Psoas muscle (tissue), 8 donors: ENCODE data around the gene DBN1. TPM values are rescaled to one million over a fixed set of nuclear protein-coding genes. Genes with fewer than 3 reads are reported as not detected.

Source experiments
- ATAC-seq, 4 donors: fragments of 200-7000 bp; cut with Tn5 transposase; one replicate each; pipeline ENCODE4 v1.9.1; 2020; ENCODE audit warnings: moderate library complexity in 3 of 4, mild to moderate bottlenecking in 2 of 4
- DNase-seq, 2 donors: peaks; one replicate each; pipeline ENCODE4 v3.0.0-alpha.2; 2020
- H3K27ac ChIP-seq: fragments of 200-600 bp; one replicate; pipeline ENCODE4 v1.8.0; 2022
- H3K27me3 ChIP-seq, 3 donors: fragments of 200-600 bp in 1 of 3; one replicate each; pipeline versions ENCODE4 v1.6.1 to v1.8.0; 2013 to 2022; ENCODE audit warnings: low read length in 2 of 3, mild to moderate bottlenecking in 2 of 3, moderate library complexity in 1 of 3; ENCODE audit not compliant: insufficient read depth in 3 of 3
- H3K36me3 ChIP-seq, 2 donors: fragments of 200-600 bp in 1 of 2; one replicate each; pipeline versions ENCODE4 v1.6.1 to v1.8.0; 2013 to 2022; ENCODE audit warnings: low read depth in 1 of 2, mild to moderate bottlenecking in 1 of 2, moderate library complexity in 1 of 2; ENCODE audit not compliant: insufficient read depth in 1 of 2
- H3K4me1 ChIP-seq: fragments of 200-600 bp; one replicate; pipeline ENCODE4 v1.8.0; 2022
- H3K4me3 ChIP-seq: fragments of 200-600 bp; one replicate; pipeline ENCODE4 v1.8.0; 2022; ENCODE audit warnings: mild to moderate bottlenecking
- H3K9me3 ChIP-seq: fragments of 200-600 bp; one replicate; pipeline ENCODE4 v1.8.0; 2022
- CTCF ChIP-seq: fragments of 200-600 bp; IDR thresholded peaks from one replicate; pipeline ENCODE4 v1.8.0; 2022; ENCODE audit warnings: antibody characterized with exemption
- WGBS, 3 donors: extraction: QIAGEN DNeasy Blood & Tissue Kit; methylation state at CpG; one replicate each; pipeline versions ENCODE4 v1.1.6 to v1.1.7; 2013; 5-methylcytosine and 5-hydroxymethylcytosine counted together
- intact Hi-C, 2 donors: fragments of 100-400 bp; cut with DNase I; formaldehyde crosslinking; loops; one replicate each; pipeline versions ENCODE4 v1.11.0 to v1.14.2; 2022
- polyA plus RNA-seq, 3 donors: library from polyadenylated mRNA; stranded (reverse); fragments of 200-250 nt; gene quantifications; one replicate each; pipeline ENCODE4 v1.2.3, GENCODE V29; 2013
- total RNA-seq, 4 donors: library from RNA; stranded (reverse); fragmentation: NEBNext Ultra II Directional in 2 of 4; extraction: Animal tissue kit (Norgen Biotek cat#: 25700) in 2 of 4; gene quantifications; one replicate each; pipeline versions ENCODE4 v1.2.1 to v1.2.4, GENCODE V29; 2021 to 2023
- donor health status: healthy with polysubstance abuse.
- donor health status: DM: no; HTN: no; CAD: no; lungs with moderate emphysema.
- donor health status: Bipolar disorder and iron deficiency.
- donor health status: healthy.
- donor health status: DM: yes; HTN: yes; CAD: no.
- donor health status: DM: no; HTN: no; CAD: no.
- donor health status: DM: no; HTN: no; CAD: no.
- donor health status: DM: yes; HTN: yes; CAD: no.

Gene DBN1
- total and polyA plus RNA-seq, 7 donors: 8.1 to 28.4 (median 20.8) TPM

GRCh38 chr5:177455661-177456590 lies 17.5 kb downstream of the DBN1 start:
- peak overlapping the region; percentile 70 for H3K4me3 ChIP-seq
- peak; percentile 94 for TF ChIP-seq CTCF
- no peaks in the 10 kb centered on the region for H3K9me3 ChIP-seq
- intact Hi-C loops: loop anchor here (2.0 to 10.0 kb wide), 3 partner anchors 45 to 141 kb away; partner anchors contain the start of gene MXD3 (in 1 of the 2)
- ATAC-seq: peak; percentile 70 to 83 (median 78)
- H3K27me3 ChIP-seq: peaks cover 0 to 18% (median 0%) of the 10 kb centered on the region in 3 donors
- peak overlapping the region; percentile 79 for H3K27ac ChIP-seq
- peaks cover 0 to 4% of the 10 kb centered on the region in 2 donors for H3K36me3 ChIP-seq
- WGBS, 3 donors: 1% methylated on average over 68 to 76 of the region's 76 CpGs
- DNase-seq: peak; percentile 93 to 96
- peaks cover 15% of the 10 kb centered on the region for H3K4me1 ChIP-seq

DNA sequence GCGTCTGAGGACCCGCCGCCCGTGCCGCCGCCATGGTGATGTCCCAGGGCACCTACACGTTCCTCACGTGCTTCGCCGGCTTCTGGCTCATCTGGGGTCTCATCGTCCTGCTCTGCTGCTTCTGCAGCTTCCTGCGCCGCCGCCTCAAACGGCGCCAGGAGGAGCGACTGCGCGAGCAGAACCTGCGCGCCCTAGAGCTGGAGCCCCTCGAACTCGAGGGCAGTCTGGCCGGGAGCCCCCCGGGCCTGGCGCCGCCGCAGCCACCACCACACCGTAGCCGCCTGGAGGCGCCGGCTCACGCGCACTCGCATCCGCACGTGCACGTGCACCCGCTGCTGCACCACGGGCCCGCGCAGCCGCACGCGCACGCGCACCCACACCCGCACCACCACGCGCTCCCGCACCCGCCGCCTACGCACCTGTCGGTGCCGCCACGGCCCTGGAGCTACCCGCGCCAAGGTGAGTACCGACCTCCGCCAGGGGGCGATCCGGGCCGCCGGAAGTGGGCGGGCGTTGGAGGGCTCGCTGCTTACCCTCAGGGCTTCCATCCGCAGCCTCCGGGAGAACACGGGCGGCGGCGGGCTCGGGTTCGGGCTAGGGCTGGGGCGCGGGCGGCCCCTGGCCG lies 18.3 kb downstream of the DBN1 start:
- 0 to 1% (median 1%) methylated on average over 52 to 80 of the region's 80 CpGs for WGBS, 3 donors
- ATAC-seq: peak; percentile 69 to 75 (median 72)
- Histone ChIP-seq H3K4me3 (peak overlapping the region; percentile 70), H3K27me3 (peaks cover 0 to 26% (median 0%) of the 10 kb centered on the region in 3 donors), H3K27ac (peak overlapping the region; percentile 79), H3K9me3 (no peaks in the 10 kb centered on the region), H3K36me3 (peaks cover 0 to 4% of the 10 kb centered on the region in 2 donors), H3K4me1 (peaks cover 15% of the 10 kb centered on the region)
- peak; percentile 67 for TF ChIP-seq CTCF
- intact Hi-C loops: loop anchor here (2.0 to 10.0 kb wide), 2 partner anchors 46 to 140 kb away; partner anchors contain the start of gene MXD3 (in 1 of the 2)
- peak; percentile 82 to 89 for DNase-seq

DNA sequence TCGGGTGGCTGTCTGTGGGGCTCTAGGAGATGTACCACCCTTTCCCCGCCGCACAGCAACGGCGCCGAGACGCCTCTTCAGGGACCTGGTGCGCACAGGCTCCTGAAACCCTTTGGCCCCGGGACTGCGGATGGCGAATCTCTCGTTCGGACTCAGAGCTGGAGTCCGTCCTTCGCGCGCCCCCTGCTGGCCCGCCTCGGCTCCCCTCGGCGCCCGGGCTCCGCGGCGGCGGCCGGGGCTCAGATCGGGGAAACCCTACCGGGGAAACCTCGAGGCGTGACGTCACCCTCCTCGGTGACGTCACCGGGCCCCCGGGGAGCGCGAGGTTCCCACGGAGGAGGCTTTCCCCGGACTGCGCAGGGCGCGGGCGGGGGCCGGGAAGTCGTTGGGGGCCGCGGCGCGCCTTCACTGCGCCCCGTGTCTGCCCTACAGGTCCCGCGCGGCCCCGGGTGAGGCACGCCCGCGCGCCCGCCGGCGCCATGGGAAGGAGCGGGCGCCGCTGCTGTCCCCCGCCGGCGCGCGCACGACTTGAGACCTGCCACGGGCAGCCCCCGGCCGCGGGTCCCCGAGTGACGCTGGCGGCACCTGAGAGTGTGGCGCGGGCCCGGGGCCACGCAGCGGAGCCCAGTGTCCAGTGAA lies 18.9 kb downstream of the DBN1 start:
- Histone ChIP-seq H3K27me3 (peaks cover 0 to 31% (median 0%) of the 10 kb centered on the region in 3 donors), H3K4me3 (peak overlapping the region; percentile 70), H3K9me3 (no peaks in the 10 kb centered on the region), H3K36me3 (peaks cover 0 to 4% of the 10 kb centered on the region in 2 donors), H3K27ac (peak overlapping the region; percentile 79), H3K4me1 (peaks cover 15% of the 10 kb centered on the region)
- ATAC-seq: peak; percentile 71 to 80 (median 76)
- TF ChIP-seq CTCF: peak; percentile 91
- DNase-seq: peak; percentile 92 to 96
- intact Hi-C loops: loop anchor here (1.0 to 10.0 kb wide), 6 partner anchors 46 to 342 kb away; partner anchors contain the start of gene MXD3 (in 1 of the 2)
- WGBS, 3 donors: 0 to 1% (median 0%) methylated on average over 51 to 84 of the region's 84 CpGs

GRCh38 chr5:177453852-177454396 lies 19.5 kb downstream of the DBN1 start:
- intact Hi-C loops: loop anchor here (1.0 to 10.0 kb wide), 6 partner anchors 47 to 342 kb away; partner anchors contain the start of gene MXD3 (in 1 of the 2)
- Histone ChIP-seq H3K27ac (no peak overlapping the region), H3K4me3 (peak overlapping the region; percentile 70), H3K27me3 (peaks cover 0 to 36% (median 0%) of the 10 kb centered on the region in 3 donors), H3K4me1 (peaks cover 15% of the 10 kb centered on the region), H3K9me3 (no peaks in the 10 kb centered on the region), H3K36me3 (peaks cover 0 to 4% of the 10 kb centered on the region in 2 donors)
- WGBS, 3 donors: 10 to 11% (median 11%) methylated on average over 27 to 31 of the region's 31 CpGs
- no peak for TF ChIP-seq CTCF
- ATAC-seq (no peak), DNase-seq (no peak)
